Left forelimb (tissue), 1 donor: ENCODE data around the gene CH25H.
"Not testable (repeated sequence)": the region's sequence is repeated elsewhere in the genome, so short reads cannot be mapped to it uniquely, and the experiment has no call there.

Source experiments
- DNase-seq: peaks from one replicate; pipeline ENCODE4 v3.0.0-alpha.2; 2018; ENCODE audit warnings: low spot score

CH25H gene, protein sequence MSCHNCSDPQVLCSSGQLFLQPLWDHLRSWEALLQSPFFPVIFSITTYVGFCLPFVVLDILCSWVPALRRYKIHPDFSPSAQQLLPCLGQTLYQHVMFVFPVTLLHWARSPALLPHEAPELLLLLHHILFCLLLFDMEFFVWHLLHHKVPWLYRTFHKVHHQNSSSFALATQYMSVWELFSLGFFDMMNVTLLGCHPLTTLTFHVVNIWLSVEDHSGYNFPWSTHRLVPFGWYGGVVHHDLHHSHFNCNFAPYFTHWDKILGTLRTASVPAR

DNA sequence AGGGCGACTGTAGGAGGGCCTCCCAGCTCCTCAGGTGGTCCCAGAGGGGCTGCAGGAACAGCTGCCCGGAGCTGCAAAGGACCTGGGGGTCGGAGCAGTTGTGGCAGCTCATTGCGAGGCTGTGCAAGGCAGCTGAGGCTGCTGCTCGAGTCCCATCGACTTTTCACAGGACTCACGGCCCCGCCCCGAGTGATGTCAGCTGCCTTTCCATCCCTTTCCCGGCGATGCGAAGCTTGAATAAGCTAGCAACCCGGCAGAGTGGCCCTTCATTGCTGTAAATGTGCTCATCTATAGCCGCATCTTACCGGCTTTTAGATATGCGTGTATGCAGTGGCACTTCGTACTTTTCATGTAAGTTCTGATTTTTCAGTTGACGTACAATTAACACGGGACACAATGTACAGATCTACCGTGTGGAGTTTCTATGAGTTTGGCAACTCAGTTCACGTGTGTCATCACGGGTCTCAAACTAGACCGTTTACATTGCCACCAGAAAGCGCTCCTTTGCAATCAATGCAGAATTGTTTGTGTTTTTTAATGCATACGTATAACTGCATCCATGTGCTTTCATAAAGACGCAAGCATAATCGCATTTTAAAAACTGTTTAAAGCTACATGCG is at the start of gene CH25H:
Gene CH25H (minus strand): TSS at position 137 of the 620 bp plus-strand sequence. CDS start 25 bp downstream, at position 112.
- peak; percentile 83 for DNase-seq

DNA sequence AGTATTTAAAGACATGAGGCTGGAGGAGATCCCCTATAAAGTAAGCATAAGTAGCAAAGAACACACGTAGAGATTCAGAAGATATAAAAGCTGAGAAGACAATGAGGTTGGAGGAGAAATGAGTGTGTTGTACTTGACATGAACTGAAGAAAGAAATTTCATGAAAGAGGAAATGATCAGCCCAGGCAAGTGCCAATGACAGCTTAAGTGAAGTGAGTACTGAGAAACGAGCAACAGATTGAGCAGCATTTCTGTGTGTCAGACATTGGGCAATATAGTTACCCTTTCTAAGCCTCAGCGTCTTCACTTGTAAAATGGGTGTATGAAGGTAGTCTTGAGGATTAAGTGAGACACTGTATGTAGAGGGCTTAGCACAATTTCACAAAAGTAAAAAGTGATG is 49.2 kb upstream of the CH25H start:
- no peak for DNase-seq

DNA sequence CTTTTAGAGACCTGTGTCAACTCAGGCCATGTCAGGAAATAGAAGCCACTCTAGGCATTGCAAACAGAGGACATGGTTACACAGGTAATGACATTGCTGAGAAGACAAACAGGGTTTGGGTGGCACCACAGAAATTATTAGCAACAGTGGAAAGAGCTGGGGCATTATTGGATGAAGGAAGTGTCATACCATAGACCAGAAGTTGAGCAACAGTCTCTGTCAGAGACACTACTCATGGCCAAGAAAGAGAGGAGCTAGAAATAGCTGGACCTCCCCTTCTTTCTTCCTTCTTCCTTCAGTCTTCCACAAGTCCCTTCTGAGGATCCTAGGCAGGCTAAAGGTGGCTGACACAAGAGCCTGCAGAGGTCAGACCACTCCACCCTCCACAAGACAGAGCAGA is 48.7 kb upstream of the CH25H start:
- DNase-seq, result no peak

DNA sequence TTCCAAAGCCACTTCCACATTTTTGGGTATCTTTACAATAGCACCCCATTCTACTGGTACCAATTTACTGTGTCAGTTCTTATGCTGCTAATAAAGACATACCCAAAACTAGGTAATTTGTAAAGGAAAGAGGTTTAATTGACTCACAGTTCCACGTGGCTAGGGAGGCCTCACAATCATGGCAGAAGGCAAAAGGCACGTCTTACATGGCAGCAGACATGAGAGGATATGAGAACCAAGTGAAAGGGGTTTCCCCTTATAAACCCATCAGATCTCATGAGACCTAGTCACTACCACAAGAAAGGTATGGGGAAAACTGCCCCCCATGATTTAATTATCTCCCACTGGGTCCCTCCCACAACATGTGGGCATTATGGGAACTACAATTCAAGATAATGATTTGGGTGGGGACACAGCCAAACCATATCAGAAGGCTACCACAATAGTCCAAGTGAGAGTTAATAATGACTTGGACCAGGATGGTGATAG is 48.0 kb upstream of the CH25H start:
- DNase-seq, result not testable (repeated sequence)

DNA sequence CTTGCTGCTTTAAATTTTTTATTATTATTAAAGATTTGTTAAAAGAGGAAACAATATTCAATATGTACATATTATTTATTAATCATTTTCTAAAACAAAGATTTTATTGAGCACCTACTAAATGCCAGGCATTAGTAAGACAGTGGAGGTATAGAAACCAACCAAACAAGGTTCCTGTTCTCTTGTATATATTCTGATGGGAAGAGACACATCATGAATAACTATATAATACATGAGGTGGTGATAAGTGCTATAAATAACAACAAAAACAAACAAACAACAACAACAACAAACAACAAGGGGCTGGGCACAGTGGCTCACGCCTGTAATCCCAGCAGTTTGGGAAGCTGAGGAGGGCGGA is 45.1 kb upstream of the CH25H start:
- DNase-seq, result no peak

GRCh38 chr10:89251409-89252224 is 44.5 kb upstream of the CH25H start, which contains the start of gene LIPA:
LIPA (minus strand) TSS chr10:89251775; CDS start chr10:89247648, 4,127 bp downstream.
- peak; percentile 97 for DNase-seq

GRCh38 chr10:89250865-89251408 is 43.8 kb upstream of the CH25H start:
- no peak for DNase-seq

GRCh38 chr10:89248990-89249389 is 41.9 kb upstream of the CH25H start:
- no peak for DNase-seq

DNA sequence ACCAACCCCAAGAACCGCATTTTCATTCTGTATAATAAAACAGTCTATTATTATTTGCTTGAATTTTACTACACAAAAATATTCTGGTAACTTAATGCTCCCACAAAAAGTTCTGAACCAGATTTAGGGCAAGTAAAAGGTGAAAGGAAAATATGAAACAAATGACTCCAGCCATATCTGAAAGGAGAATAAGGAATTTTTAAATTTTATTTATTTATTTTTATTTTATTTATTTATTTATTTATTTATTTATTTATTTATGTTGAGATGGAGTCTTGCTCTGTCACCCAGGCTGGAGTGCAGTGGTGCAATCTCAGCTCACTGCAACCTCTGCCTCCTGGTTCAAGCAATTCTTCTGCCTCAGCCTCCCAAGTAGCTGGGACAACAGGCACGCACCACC is 40.5 kb upstream of the CH25H start:
- not testable (repeated sequence) for DNase-seq

- no peak for DNase-seq
Measured at GRCh38 chr10:89245802-89246201, 38.7 kb upstream of the CH25H start.

- DNase-seq, result no peak
Measured at GRCh38 chr10:89242840-89243568, 35.9 kb upstream of the CH25H start.

DNA sequence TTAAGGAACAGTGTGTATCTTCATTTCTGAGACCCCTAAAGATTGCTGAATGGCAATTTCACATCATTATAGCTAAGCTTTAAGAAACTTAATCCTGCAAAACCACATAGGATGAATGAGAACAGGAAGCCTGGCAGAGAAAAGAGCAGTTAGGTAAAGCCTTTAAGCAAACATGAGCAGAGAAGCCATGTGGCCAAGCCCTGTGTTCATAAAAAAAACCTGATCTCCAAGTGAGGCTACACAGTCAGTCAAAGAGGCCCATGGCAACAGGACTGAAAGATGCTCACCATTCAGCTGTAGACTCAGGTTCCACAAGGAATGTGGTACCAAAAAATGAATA is 35.2 kb upstream of the CH25H start:
- DNase-seq, result no peak

GRCh38 chr10:89241486-89242344 is 34.6 kb upstream of the CH25H start:
- no peak for DNase-seq

GRCh38 chr10:89241026-89241425 is 33.9 kb upstream of the CH25H start:
- DNase-seq, result no peak

GRCh38 chr10:89240519-89240918 is 33.4 kb upstream of the CH25H start:
- no peak for DNase-seq

DNA sequence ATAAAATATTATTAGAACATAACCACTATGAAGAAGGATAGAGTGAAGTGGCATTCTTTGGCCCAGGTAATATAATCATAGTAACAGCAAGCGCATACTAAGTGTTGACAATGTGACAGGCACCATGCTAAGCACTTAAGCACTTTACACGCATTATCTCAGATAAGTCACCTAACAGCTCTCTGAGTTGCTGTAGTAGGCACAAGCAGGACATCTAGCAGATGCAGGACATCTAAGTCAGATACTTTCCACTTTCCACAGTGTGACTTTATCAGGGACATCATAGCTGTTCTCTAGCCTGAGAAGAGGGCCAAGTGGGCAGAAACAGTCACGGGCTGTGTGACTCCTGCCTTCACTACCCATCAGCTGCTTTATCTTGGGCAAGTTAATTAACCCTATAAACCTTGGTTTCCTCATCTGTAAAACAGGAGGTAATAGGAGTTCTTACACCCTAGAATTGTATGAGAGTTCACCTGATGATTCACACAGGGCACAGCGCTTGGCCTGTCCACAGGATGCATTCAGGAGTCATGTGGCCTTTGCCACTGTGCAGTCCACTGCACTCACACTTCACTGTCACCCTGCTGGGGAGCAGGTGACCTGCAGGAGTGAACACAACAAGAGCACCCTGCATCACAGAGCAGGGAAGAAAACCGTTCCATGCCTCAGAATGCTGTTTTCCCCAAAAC is 32.0 kb upstream of the CH25H start:
- DNase-seq, result no peak

DNA sequence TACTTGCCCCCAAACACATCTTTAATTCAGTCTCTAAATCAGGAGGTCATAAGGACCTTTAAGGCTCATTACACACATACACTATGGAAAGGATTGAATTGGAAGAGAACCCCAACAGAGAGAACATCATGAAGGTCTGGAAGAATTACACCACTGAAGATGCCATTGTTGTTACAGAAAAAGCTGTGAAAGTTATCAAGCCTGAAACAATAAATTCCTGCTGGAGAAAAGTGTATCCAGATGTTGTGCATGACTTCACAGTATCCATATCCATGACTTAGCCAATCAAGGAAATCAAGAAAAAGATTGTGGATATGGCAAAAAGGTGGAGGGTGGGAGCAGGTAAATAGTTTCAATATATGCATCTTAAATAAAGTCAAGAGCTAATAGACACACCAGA is 30.7 kb upstream of the CH25H start:
- DNase-seq, result no peak

GRCh38 chr10:89236226-89236797 is 29.2 kb upstream of the CH25H start:
- DNase-seq, result no peak

- no peak for DNase-seq
Measured at GRCh38 chr10:89235073-89235798, 28.1 kb upstream of the CH25H start.
